ENCODE results near the gene PCDH1. TPM values are rescaled to one million over a fixed set of nuclear protein-coding genes. Genes with fewer than 3 reads are reported as not detected.

The PCDH1 gene
- total RNA-seq, 1 experiment from 2014 or later = 0.45 TPM

GRCh38 chr5:141835928-141836670 lies 42.1 kb downstream of the PCDH1 start:
- ChIA-PET CTCF (no interaction called here), POLR2A (ENCODE audit: low non-redundant PET) (interaction anchor here (0.6 kb wide), 1 partner anchor 10 kb away, joined by 4 read pairs; no protein-coding TSS in a partner anchor)
- H3K27me3 ChIP-seq (replicated peaks; ENCODE audit: insufficient read depth, low read depth, low read length, poor library complexity) = no peaks in the 10 kb centered on the region
- peaks cover 41% of the 10 kb centered on the region for H3K4me1 ChIP-seq (ENCODE audit: insufficient read depth, low read length, poor library complexity, severe bottlenecking)
- no peaks in the 10 kb centered on the region for H3K36me3 ChIP-seq (ENCODE audit: insufficient read depth, low read length, poor library complexity, severe bottlenecking)
- H3K4me3 ChIP-seq (ENCODE audit: low read depth, low read length, poor library complexity, severe bottlenecking) = no peak overlapping the region
- TF ChIP-seq CTCF (conservative IDR thresholded peaks at IDR 0.05; ENCODE audit: low read depth, low read length) (no peak), EZH2 (IDR thresholded peaks at IDR 0.05; ENCODE audit: borderline replicate concordance, low read depth, low read length, poor library complexity, severe bottlenecking) (no peak)
- peak; percentile 52 for DNase-seq (ENCODE audit: low spot score)
- no TSS peak for BruUV-seq (replicated peaks)
- peak overlapping the region; percentile 65 for H3K27ac ChIP-seq (ENCODE audit: low read depth, low read length, poor library complexity, severe bottlenecking)
- no peaks in the 10 kb centered on the region for H3K9me3 ChIP-seq (ENCODE audit: low read depth, low read length, poor library complexity, severe bottlenecking)
- intact Hi-C loops (cut with micrococcal nuclease; ENCODE audit: unreplicated experiment) = no loop called here

- POLR2A ChIA-PET (ENCODE audit: low non-redundant PET) = no interaction called here
Observed at GRCh38 chr5:141834331-141834730, 43.9 kb downstream of the PCDH1 start.

DNA sequence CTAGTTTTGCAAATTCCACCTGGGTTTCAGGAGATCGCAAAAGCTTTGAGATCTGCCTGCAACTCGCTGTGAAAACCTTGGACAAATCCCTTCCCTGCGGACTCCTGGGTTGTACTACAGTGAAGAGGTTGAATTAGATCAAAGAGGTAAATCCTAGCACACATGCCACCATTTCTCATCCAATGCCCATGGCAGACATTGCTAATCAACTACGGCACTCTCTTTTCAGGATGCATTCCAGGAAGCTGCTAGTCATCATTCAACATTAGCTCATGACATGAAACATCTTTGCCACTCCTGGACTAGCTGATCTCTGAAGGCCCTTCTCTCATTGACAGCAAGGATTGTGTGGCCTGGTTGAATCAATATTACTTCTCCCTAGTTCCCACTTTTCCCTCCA lies 46.1 kb downstream of the PCDH1 start:
- ChIA-PET POLR2A (ENCODE audit: low non-redundant PET) (no interaction called here), CTCF (no interaction called here)
- intact Hi-C loops (cut with micrococcal nuclease; ENCODE audit: unreplicated experiment) = no loop called here

More at GRCh38 chr5:141834331-141834730, 43.9 kb downstream of the PCDH1 start:
- no peak for DNase-seq (ENCODE audit: low spot score)
- Histone ChIP-seq H3K4me1 (ENCODE audit: insufficient read depth, low read length, poor library complexity, severe bottlenecking) (peaks cover 34% of the 10 kb centered on the region), H3K9me3 (ENCODE audit: low read depth, low read length, poor library complexity, severe bottlenecking) (no peaks in the 10 kb centered on the region), H3K27ac (ENCODE audit: low read depth, low read length, poor library complexity, severe bottlenecking) (no peak overlapping the region), H3K27me3 (replicated peaks; ENCODE audit: insufficient read depth, low read depth, low read length, poor library complexity) (no peaks in the 10 kb centered on the region), H3K36me3 (ENCODE audit: insufficient read depth, low read length, poor library complexity, severe bottlenecking) (no peaks in the 10 kb centered on the region), H3K4me3 (ENCODE audit: low read depth, low read length, poor library complexity, severe bottlenecking) (no peak overlapping the region)
- intact Hi-C loops (cut with micrococcal nuclease; ENCODE audit: unreplicated experiment) = no loop called here
- TF ChIP-seq EZH2 (IDR thresholded peaks at IDR 0.05; ENCODE audit: borderline replicate concordance, low read depth, low read length, poor library complexity, severe bottlenecking) (no peak), CTCF (conservative IDR thresholded peaks at IDR 0.05; ENCODE audit: low read depth, low read length) (no peak)
- CTCF ChIA-PET = no interaction called here
- BruUV-seq (replicated peaks) = no TSS peak

More for the DNA sequence above, 46.1 kb downstream of the PCDH1 start:
- BruUV-seq (replicated peaks) = no TSS peak
- no peak overlapping the region for H3K4me3 ChIP-seq (ENCODE audit: low read depth, low read length, poor library complexity, severe bottlenecking)
- H3K9me3 ChIP-seq (ENCODE audit: low read depth, low read length, poor library complexity, severe bottlenecking) = no peaks in the 10 kb centered on the region
- no peaks in the 10 kb centered on the region for H3K36me3 ChIP-seq (ENCODE audit: insufficient read depth, low read length, poor library complexity, severe bottlenecking)
- H3K27ac ChIP-seq (ENCODE audit: low read depth, low read length, poor library complexity, severe bottlenecking) = no peak overlapping the region
- peaks cover 16% of the 10 kb centered on the region for H3K4me1 ChIP-seq (ENCODE audit: insufficient read depth, low read length, poor library complexity, severe bottlenecking)
- DNase-seq (ENCODE audit: low spot score) = no peak
- no peaks in the 10 kb centered on the region for H3K27me3 ChIP-seq (replicated peaks; ENCODE audit: insufficient read depth, low read depth, low read length, poor library complexity)
- TF ChIP-seq EZH2 (IDR thresholded peaks at IDR 0.05; ENCODE audit: borderline replicate concordance, low read depth, low read length, poor library complexity, severe bottlenecking) (no peak), CTCF (conservative IDR thresholded peaks at IDR 0.05; ENCODE audit: low read depth, low read length) (no peak)

Data from A673 (cell line).